M059J (cell line): ENCODE results near the gene IGSF21. TPM values are rescaled to one million over a fixed set of nuclear protein-coding genes. Genes with fewer than 3 reads are reported as not detected.
"Not testable (repeated sequence)": the region's sequence is repeated elsewhere in the genome, so short reads cannot be mapped to it uniquely, and the experiment has no call there.

ENCODE experiments used
- DNase-seq: peaks from one replicate; pipeline ENCODE4 v3.0.0-alpha.2; 2012; ENCODE audit warnings: low read depth
- total RNA-seq: library from RNA; depleted of rRNA; stranded (reverse); fragments of >200 nt; shearing (Covaris generic); gene quantifications from 2 replicates; pipeline ENCODE4 v1.2.3, GENCODE V29; 2014

Gene IGSF21
- total RNA-seq, 1 experiment from 2014 or later, result not detected

DNA sequence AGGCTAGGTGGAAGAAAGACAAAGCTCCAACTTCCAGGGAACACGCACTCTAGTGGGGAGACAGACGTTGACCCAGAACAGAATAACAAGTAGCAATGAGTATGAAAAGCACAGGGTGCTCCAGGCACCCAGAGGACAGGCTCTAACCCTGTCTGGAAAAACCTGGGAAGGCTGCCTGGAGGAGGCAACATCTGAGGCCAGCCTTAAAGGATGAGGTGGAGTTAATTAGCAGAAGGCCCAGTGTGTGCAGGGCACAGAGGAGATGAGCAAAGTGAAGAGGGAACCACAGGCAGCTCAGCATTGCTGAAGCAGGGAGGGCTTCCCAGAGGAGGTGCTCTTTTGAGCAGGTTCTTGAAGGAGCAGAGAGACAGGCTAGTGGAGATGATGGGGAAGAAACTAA lies 246.4 kb downstream of the IGSF21 start:
- no peak for DNase-seq

DNA sequence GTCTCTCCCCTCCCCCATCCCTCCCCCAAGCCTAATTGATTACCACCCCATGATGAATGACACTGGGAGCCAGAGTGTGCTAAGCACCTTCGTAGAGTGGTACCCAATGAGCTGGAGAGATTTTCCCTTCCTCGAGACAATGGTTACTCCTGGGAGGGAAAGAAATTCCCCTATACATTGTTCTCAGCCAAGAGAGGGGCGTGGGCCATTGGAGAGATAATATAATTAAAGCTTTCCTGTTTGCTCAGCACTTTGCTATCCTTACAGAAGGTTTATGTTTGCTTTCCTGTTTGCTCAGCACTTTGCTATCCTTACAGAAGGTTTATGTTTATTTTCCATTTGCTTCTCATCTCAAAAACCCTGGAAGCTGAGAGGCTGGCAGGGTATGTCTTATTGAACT lies 247.0 kb downstream of the IGSF21 start:
- DNase-seq, result no peak

DNA sequence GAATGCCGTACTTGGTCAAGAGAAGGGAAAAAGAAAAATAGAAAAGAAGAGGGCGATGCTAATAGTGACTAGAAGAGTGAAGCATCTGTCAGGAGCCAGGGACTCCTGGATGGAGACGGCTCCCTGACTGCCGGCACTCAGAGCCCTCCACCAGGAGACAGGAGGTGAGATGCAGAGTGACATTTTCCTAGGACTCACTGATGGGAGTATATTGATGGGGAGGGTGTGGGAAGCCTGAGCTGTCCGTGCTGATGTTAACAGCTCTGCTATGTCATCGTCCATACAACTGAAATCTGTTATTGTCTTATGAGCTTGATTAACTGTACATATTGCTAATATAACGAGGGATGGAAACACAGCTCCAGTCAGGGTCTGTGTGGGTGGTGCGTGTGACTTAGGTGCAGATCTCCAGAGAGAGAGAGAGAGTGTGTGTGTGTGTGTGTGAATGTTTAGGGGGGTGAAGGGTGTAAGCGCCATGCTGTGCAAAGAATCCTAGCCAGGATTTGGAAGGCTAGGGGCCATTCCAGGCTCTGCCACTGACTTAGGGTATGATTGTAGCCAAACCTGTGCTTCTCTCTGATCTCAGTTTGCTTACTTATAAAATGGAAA lies 250.1 kb downstream of the IGSF21 start:
- no peak for DNase-seq

DNA sequence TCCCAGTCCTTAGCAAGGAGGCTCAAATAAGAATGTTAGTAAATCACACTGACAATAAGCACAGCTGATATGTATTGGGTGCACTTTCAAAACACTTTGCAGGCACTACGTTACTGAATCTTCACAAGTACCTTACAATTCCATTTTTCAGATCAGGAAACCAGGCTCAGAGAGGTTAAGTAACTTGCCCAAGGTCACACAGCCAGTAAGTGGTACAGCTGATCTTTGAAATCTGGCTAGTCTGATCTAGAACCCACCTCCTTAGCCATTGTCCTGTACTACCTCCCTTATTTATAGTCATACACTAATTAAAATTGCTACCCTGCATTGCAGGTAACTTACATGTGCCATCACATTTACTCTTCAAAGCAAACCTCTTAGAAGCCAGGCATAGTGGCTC lies 251.0 kb downstream of the IGSF21 start:
- DNase-seq, result no peak

GRCh38 chr1:18360251-18360650 lies 252.7 kb downstream of the IGSF21 start:
- peak; percentile 7 for DNase-seq

- no peak for DNase-seq
Measured at GRCh38 chr1:18362150-18362549, 254.6 kb downstream of the IGSF21 start.

GRCh38 chr1:18363436-18363835 lies 255.8 kb downstream of the IGSF21 start:
- no peak for DNase-seq

DNA sequence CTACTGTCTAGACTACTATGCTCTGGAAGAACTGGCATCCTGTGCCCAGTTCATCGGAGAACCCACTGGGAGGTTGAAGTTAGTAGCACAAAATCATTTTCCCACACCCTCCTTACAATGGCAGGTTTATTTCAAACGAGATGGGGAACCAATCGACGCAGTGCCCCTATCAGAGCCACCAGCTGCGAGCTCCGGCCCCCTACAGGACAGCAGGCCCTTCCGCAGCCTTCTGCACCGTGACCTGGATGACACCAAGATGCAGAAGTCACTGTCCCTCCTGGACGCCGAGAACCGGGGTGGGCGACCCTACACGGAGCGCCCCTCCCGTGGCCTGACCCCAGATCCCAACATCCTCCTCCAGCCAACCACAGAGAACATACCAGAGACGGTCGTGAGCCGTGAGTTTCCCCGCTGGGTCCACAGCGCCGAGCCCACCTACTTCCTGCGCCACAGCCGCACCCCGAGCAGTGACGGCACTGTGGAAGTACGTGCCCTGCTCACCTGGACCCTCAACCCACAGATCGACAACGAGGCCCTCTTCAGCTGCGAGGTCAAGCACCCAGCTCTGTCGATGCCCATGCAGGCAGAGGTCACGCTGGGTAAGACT lies 257.6 kb downstream of the IGSF21 start:
- no peak for DNase-seq

- not testable (repeated sequence) for DNase-seq
Measured at GRCh38 chr1:18372505-18372904, 264.9 kb downstream of the IGSF21 start.

DNA sequence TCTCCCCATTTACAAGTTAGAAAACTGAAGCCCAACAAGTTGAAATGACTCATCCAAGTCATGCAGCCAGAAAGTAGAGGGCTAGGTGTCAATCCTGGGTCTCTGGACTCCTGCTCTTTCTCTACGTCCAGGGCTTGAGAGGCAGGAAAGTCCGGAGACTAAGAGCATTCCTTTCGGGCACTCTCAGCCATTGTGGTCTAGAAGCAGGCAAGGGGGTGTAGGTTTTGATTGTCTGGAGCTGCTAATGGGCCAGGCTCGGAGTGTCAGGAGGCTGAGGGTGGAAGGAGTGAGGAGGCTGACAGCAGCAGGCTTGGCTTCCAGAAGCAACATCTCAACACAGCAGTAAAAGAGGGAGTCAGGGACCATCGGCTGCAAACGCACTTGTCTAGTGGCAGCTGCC lies 265.6 kb downstream of the IGSF21 start:
- DNase-seq, result no peak

GRCh38 chr1:18373882-18374493 lies 266.4 kb downstream of the IGSF21 start:
- no peak for DNase-seq

DNA sequence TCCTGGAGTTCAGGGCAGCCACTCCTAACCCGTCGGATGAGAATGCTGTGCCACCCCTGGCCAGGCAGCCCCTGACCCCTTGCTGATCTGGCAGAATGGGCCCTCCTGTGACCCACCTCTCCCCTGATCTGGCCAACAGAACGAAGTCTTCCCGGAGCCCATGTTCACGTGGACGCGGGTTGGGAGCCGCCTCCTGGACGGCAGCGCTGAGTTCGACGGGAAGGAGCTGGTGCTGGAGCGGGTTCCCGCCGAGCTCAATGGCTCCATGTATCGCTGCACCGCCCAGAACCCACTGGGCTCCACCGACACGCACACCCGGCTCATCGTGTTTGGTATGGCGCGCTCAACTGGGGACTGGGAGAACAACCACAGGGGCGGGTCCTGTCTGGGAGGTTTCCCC lies 269.1 kb downstream of the IGSF21 start:
- DNase-seq, result no peak

GRCh38 chr1:18380288-18380687 lies 272.7 kb downstream of the IGSF21 start:
- no peak for DNase-seq

DNA sequence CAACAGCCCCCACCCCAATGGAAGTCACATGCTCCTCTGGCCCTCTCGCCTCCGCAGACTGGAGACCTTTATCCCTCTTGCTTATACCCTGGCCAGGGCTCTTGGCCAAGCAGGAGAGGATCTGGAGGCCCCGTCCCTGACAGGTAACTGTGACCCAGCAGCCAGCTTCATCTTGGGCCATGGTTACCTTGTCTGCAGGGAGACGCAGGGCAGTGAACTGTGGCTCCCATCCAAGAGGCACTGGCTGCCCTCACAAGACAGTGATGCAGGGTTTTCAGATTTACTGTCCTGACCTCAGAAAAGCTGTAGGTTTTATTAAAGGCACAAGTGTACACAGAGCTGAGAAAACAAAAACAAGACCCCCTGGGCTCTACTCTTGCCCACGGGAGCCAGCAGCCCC lies 276.5 kb downstream of the IGSF21 start:
- DNase-seq, result no peak

DNA sequence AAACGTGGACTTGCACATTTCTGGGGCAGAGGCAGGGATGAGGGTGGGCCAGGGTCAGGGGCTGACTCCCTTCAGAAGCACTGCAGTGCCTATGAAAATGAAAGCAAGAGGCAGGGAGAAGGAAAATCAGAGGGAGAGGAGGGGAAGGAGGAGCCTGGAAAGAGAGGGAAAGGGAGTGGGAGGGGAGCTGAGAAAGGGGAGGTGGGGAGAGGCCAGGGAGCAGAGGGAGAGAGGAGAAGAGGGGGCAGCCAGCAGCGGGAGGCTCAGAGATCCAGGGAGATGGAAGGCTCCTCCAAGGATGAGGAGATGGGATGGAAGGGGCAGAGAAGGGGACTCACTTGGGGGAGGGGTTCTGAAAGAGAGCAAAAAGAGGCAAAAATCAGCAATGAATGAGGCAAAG lies 276.9 kb downstream of the IGSF21 start:
- DNase-seq, result no peak

- no peak for DNase-seq
Measured at GRCh38 chr1:18385239-18385790, 277.7 kb downstream of the IGSF21 start.

- no peak for DNase-seq
Measured at GRCh38 chr1:18386591-18386990, 279.0 kb downstream of the IGSF21 start.

GRCh38 chr1:18387307-18387706 lies 279.7 kb downstream of the IGSF21 start:
- no peak for DNase-seq

DNA sequence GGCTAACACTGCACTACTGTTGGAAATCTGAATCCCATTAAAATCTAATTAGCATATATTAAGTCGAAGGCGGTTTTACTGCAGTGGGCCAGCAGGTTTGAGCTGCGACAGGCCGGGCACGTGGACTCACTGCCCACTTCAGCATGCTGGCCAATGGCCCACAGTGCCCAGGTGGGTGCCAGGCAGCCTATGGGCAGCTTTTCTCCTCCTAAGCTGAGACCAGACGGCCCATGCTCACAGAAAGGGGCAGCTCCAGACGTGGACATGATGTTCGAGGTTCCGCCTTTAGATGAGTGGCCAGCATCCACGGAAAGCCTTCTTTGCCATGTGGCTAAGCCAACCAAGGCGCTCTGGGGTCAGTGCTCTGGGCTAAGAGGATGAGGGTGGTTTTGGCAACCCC lies 283.4 kb downstream of the IGSF21 start:
- no peak for DNase-seq

DNA sequence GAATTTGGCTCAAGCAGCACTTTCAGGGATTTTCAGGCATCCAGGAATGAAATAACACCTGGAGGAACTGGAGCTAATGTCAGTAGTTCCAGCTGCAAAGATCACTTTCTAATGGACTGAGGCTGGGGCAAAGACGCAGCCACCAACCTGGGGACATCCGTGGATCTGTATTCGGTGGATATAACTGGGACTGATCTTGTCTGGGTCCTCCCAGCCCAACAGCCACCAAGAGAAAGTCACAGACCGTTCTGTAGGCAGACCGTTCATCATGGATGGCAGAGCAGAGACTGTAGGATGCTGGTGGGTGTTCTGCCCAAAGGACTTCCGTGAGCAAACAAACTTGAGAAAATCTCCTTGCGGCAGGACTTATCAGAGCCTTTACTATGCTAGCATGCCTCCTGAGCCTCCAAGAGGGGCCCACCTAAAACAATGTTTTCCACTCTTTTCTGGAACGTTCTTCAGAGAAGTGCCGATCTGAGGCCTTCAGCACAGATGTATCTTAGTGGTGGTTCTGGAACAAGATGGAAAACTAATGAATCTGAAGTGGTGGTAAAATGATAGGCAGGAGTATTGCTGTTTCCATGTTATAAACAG lies 287.1 kb downstream of the IGSF21 start:
- DNase-seq, result no peak

GRCh38 chr1:18396247-18396980 lies 288.8 kb downstream of the IGSF21 start:
- DNase-seq, result peak; percentile 40

DNA sequence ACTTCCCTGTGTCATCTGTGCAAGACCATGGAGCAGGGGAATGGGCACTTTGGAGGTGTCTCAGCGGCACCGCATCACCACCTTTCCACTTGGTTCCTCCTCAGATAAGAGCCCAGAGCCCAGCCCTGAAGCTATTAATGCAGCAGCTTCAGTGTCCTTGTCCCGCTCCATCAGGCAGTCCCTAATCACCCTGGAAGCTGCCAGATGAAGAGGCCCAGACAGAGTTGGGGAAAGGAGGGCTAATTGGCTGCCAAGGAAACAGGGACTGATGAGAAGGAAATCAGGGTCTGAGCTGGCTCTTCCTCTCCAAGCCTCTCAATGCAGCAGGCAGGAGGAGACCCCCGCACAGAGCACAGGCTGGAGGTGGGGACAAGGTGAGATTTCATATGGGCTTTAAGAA lies 290.0 kb downstream of the IGSF21 start:
- no peak for DNase-seq
